ENCODE results near the gene ELF5. TPM values are rescaled to one million over a fixed set of nuclear protein-coding genes. Genes with fewer than 3 reads are reported as not detected.

ELF5 gene
- polyA plus RNA-seq, 1 donor from 2014 or later = not detected

- no peaks in the 10 kb centered on the region for H3K9me2 ChIP-seq (ENCODE audit: insufficient read depth, low read length)
- no peak overlapping the region for H3K4me2 ChIP-seq (ENCODE audit: low read length)
- no peaks in the 10 kb centered on the region for H3K79me2 ChIP-seq (replicated peaks; ENCODE audit: insufficient read depth, low read length)
- no peak overlapping the region for H3K27ac ChIP-seq (ENCODE audit: low read length)
- H2AFZ ChIP-seq (ENCODE audit: low read depth, low read length) = no peak overlapping the region
- no peaks in the 10 kb centered on the region for H3K36me3 ChIP-seq (ENCODE audit: insufficient read depth, low read length)
- no peaks in the 10 kb centered on the region for H4K20me1 ChIP-seq (ENCODE audit: insufficient read depth)
- H3K9me3 ChIP-seq (ENCODE audit: low read length) = no peaks in the 10 kb centered on the region
- H3F3A ChIP-seq (ENCODE audit: insufficient read depth, low read length, poor library complexity, severe bottlenecking) = no peaks in the 10 kb centered on the region
- H3K4me3 ChIP-seq (ENCODE audit: low read length) = no peak overlapping the region
- no peaks in the 10 kb centered on the region for H3K27me3 ChIP-seq (ENCODE audit: insufficient read depth, low read depth, low read length)
- TF ChIP-seq EP300 (conservative IDR thresholded peaks at IDR 0.05; ENCODE audit: poor library complexity, severe bottlenecking) = no peak
- TF ChIP-seq SMC3 (conservative IDR thresholded peaks at IDR 0.05; ENCODE audit: poor library complexity) = no peak
- TF ChIP-seq RAD21 (conservative IDR thresholded peaks at IDR 0.05) = no peak
- no peak for TF ChIP-seq REST (IDR thresholded peaks at IDR 0.05; ENCODE audit: borderline replicate concordance)
- TF ChIP-seq, protein P1, sequence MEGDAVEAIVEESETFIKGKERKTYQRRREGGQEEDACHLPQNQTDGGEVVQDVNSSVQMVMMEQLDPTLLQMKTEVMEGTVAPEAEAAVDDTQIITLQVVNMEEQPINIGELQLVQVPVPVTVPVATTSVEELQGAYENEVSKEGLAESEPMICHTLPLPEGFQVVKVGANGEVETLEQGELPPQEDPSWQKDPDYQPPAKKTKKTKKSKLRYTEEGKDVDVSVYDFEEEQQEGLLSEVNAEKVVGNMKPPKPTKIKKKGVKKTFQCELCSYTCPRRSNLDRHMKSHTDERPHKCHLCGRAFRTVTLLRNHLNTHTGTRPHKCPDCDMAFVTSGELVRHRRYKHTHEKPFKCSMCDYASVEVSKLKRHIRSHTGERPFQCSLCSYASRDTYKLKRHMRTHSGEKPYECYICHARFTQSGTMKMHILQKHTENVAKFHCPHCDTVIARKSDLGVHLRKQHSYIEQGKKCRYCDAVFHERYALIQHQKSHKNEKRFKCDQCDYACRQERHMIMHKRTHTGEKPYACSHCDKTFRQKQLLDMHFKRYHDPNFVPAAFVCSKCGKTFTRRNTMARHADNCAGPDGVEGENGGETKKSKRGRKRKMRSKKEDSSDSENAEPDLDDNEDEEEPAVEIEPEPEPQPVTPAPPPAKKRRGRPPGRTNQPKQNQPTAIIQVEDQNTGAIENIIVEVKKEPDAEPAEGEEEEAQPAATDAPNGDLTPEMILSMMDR (IDR thresholded peaks at IDR 0.05; ENCODE audit: poor library complexity, severe bottlenecking) = no peak
- no peak for TF ChIP-seq POLR2AphosphoS5 (IDR thresholded peaks at IDR 0.05)
- no peak for TF ChIP-seq MXI1 (conservative IDR thresholded peaks at IDR 0.05; ENCODE audit: poor library complexity, severe bottlenecking)
- TF ChIP-seq EZH2 (IDR thresholded peaks at IDR 0.05; ENCODE audit: borderline replicate concordance, insufficient read depth, low read length, poor library complexity, severe bottlenecking) = no peak
- no peak for TF ChIP-seq TAF1 (IDR thresholded peaks at IDR 0.05; ENCODE audit: low read depth)
- no peak overlapping the region for H3K9ac ChIP-seq (ENCODE audit: low read length)
Measured at GRCh38 chr11:34508524-34508923, 5.1 kb downstream of the ELF5 start.

DNA sequence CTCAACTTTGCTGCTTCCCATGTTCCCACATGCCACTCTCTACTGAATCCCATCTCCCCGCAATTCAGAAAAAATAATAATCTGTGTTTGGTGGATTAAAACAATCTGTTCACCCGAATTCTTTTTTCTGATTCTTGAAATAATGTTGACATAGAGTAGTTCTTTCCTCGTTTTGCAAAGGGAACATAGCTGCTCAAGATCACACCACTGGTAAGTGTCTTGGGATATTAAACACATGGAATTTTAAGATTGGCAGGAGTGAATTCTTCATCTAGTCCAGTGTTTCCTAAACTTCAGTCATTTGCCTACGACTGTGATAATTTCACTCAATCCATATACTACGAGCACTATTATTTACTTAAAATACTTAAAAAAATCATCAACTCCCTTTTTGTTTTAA is 6.0 kb downstream of the ELF5 start:
- no peaks in the 10 kb centered on the region for H3K79me2 ChIP-seq (replicated peaks; ENCODE audit: insufficient read depth, low read length)
- H4K20me1 ChIP-seq (ENCODE audit: insufficient read depth) = no peaks in the 10 kb centered on the region
- TF ChIP-seq POLR2AphosphoS5 (IDR thresholded peaks at IDR 0.05) (no peak), MXI1 (conservative IDR thresholded peaks at IDR 0.05; ENCODE audit: poor library complexity, severe bottlenecking) (no peak), EP300 (conservative IDR thresholded peaks at IDR 0.05; ENCODE audit: poor library complexity, severe bottlenecking) (no peak), REST (IDR thresholded peaks at IDR 0.05; ENCODE audit: borderline replicate concordance) (no peak), RAD21 (conservative IDR thresholded peaks at IDR 0.05) (no peak), EZH2 (IDR thresholded peaks at IDR 0.05; ENCODE audit: borderline replicate concordance, insufficient read depth, low read length, poor library complexity, severe bottlenecking) (no peak)
- TF ChIP-seq, protein P1 (IDR thresholded peaks at IDR 0.05; ENCODE audit: poor library complexity, severe bottlenecking) = no peak
- H3K27ac ChIP-seq (ENCODE audit: low read length) = no peak overlapping the region
- H3F3A ChIP-seq (ENCODE audit: insufficient read depth, low read length, poor library complexity, severe bottlenecking) = no peaks in the 10 kb centered on the region
- no peaks in the 10 kb centered on the region for H3K9me2 ChIP-seq (ENCODE audit: insufficient read depth, low read length)
- no peaks in the 10 kb centered on the region for H3K36me3 ChIP-seq (ENCODE audit: insufficient read depth, low read length)
- H3K27me3 ChIP-seq (ENCODE audit: insufficient read depth, low read depth, low read length) = no peaks in the 10 kb centered on the region
- no peak overlapping the region for H3K4me3 ChIP-seq (ENCODE audit: low read length)
- H2AFZ ChIP-seq (ENCODE audit: low read depth, low read length) = no peak overlapping the region
- H3K9me3 ChIP-seq (ENCODE audit: low read length) = no peaks in the 10 kb centered on the region
- no peak overlapping the region for H3K9ac ChIP-seq (ENCODE audit: low read length)
- H3K4me2 ChIP-seq (ENCODE audit: low read length) = no peak overlapping the region

Measured in neural cell (in vitro differentiated cells).